ENCODE measurements around the gene FHAD1. TPM values are rescaled to one million over a fixed set of nuclear protein-coding genes. Genes with fewer than 3 reads are reported as not detected.

Gene FHAD1
- total and polyA plus RNA-seq, 10 of the 15 experiments (the other 5 are each of a cell fraction or from before 2014, with no cell fraction given): 0.09 to 1.0 (median 0.32) TPM; not detected in 2

- ChIA-PET POLR2A (no interaction called here), SMC1A (ENCODE audit: uncharacterized antibody, unreplicated experiment) (no interaction called here), RAD21 (ENCODE audit: unreplicated experiment) (no interaction called here), CTCF (no interaction called here)
- 0 out of 4 replicates have a peak, but pooled peaks cover 0 to 2% of the 10 kb centered on the region in 2 experiments for H3K27me3 ChIP-seq (replicated peaks in 1 of 2; ENCODE audit: control insufficient read depth in 2 of 2, insufficient read depth in 2 of 2, low read length in 1 of 2)
- no peak overlapping the region for H3K4me3 ChIP-seq
- H4K20me1 ChIP-seq (ENCODE audit: control insufficient read depth, insufficient read depth): no peaks in the 10 kb centered on the region
- no peak overlapping the region for H2AFZ ChIP-seq (ENCODE audit: control insufficient read depth, low read depth, low read length)
- no peaks in the 10 kb centered on the region for H3K79me2 ChIP-seq (ENCODE audit: control insufficient read depth, insufficient read depth, low read length)
- no peaks in the 10 kb centered on the region for H3K36me3 ChIP-seq (ENCODE audit: control insufficient read depth in 2 of 2, insufficient read depth in 2 of 2, low read length in 1 of 2)
- 52% methylated on average over 8 of the region's 8 CpGs for WGBS (ENCODE audit: insufficient coverage, insufficient replicate concordance, low lambda C conversion rate, missing lambda C conversion rate)
- no peak overlapping the region for H3K27ac ChIP-seq (ENCODE audit: control insufficient read depth, insufficient read depth)
- no peak overlapping the region for H3K4me2 ChIP-seq (ENCODE audit: control insufficient read depth, insufficient read depth)
- in situ Hi-C loops (cut with MboI) (no loop called here), intact Hi-C loops (cut with micrococcal nuclease; ENCODE audit: unreplicated experiment) (no loop called here)
- H3K9me3 ChIP-seq (replicated peaks; ENCODE audit: control insufficient read depth, insufficient read depth, low read length): no peaks in the 10 kb centered on the region
- no peak for ATAC-seq
- no peaks in the 10 kb centered on the region for H3K4me1 ChIP-seq (ENCODE audit: control insufficient read depth, insufficient read depth, low read length)
- no TSS peak for BruUV-seq (replicated peaks)
- no peak overlapping the region for H3K9ac ChIP-seq (ENCODE audit: control insufficient read depth, insufficient read depth, low read length)
- DNase-seq (ENCODE audit: low read depth, low spot score): no peak
- FAIRE-seq: no peak
- TF ChIP-seq HDAC6 (IDR thresholded peaks at IDR 0.05; ENCODE audit: unreplicated experiment): no peak
These were observed 83.0 kb downstream of the FHAD1 start for GRCh38 chr1:15330028-15330427.

GRCh38 chr1:15331180-15331579 is 84.2 kb downstream of the FHAD1 start:
- Histone ChIP-seq H3K9me3 (replicated peaks; ENCODE audit: control insufficient read depth, insufficient read depth, low read length) (no peaks in the 10 kb centered on the region), H3K4me2 (ENCODE audit: control insufficient read depth, insufficient read depth) (no peak overlapping the region), H3K36me3 (ENCODE audit: control insufficient read depth in 2 of 2, insufficient read depth in 2 of 2, low read length in 1 of 2) (no peaks in the 10 kb centered on the region), H3K79me2 (ENCODE audit: control insufficient read depth, insufficient read depth, low read length) (no peaks in the 10 kb centered on the region), H3K9ac (ENCODE audit: control insufficient read depth, insufficient read depth, low read length) (no peak overlapping the region), H3K4me1 (ENCODE audit: control insufficient read depth, insufficient read depth, low read length) (no peaks in the 10 kb centered on the region), H3K27ac (ENCODE audit: control insufficient read depth, insufficient read depth) (no peak overlapping the region), H3K27me3 (replicated peaks in 1 of 2; ENCODE audit: control insufficient read depth in 2 of 2, insufficient read depth in 2 of 2, low read length in 1 of 2) (0 out of 4 replicates have a peak, but pooled peaks cover 0 to 2% of the 10 kb centered on the region in 2 experiments), H2AFZ (ENCODE audit: control insufficient read depth, low read depth, low read length) (no peak overlapping the region), H4K20me1 (ENCODE audit: control insufficient read depth, insufficient read depth) (no peaks in the 10 kb centered on the region), H3K4me3 (no peak overlapping the region)
- ChIA-PET RAD21 (ENCODE audit: unreplicated experiment) (no interaction called here), POLR2A (no interaction called here), SMC1A (ENCODE audit: uncharacterized antibody, unreplicated experiment) (no interaction called here), CTCF (interaction anchor here (2.0 to 2.6 kb wide), 2 partner anchors 8 to 12 kb away, joined by 7 read pairs; no protein-coding TSS in a partner anchor)
- DNase-seq (ENCODE audit: low read depth, low spot score) (no peak), FAIRE-seq (no peak), ATAC-seq (no peak)
- no peak for TF ChIP-seq MEF2B (IDR thresholded peaks at IDR 0.05; ENCODE audit: partially characterized antibody, poor library complexity, severe bottlenecking)
- no peak for TF ChIP-seq CBX3 (IDR thresholded peaks at IDR 0.05; ENCODE audit: borderline replicate concordance, low read depth)
- no peak for TF ChIP-seq IKZF2 (IDR thresholded peaks at IDR 0.05)
- TF ChIP-seq EED (IDR thresholded peaks at IDR 0.05; ENCODE audit: low read depth): no peak
- no peak for TF ChIP-seq TAF1 (IDR thresholded peaks at IDR 0.05; ENCODE audit: borderline replicate concordance, low read depth, low read length)
- no peak for TF ChIP-seq USF1 (IDR thresholded peaks at IDR 0.05; ENCODE audit: borderline replicate concordance, extremely low read length, insufficient read depth, low read depth, low read length)
- no peak for TF ChIP-seq FOXM1 (IDR thresholded peaks at IDR 0.05; ENCODE audit: low read depth, low read length)
- no TSS peak for BruUV-seq (replicated peaks)
- in situ Hi-C loops (cut with MboI) (no loop called here), intact Hi-C loops (cut with micrococcal nuclease; ENCODE audit: unreplicated experiment) (no loop called here)
- 59% methylated on average over 3 of the region's 5 CpGs for WGBS (ENCODE audit: insufficient coverage, insufficient replicate concordance, low lambda C conversion rate, missing lambda C conversion rate)
